ENCODE measurements around the gene TGM3. TPM values are rescaled to one million over a fixed set of nuclear protein-coding genes. Genes with fewer than 3 reads are reported as not detected.

The TGM3 gene
- total and polyA plus RNA-seq, 5 experiments from 2014 or later = not detected

- peak overlapping the region in 1 of 10 donors; percentile 2 for H3K4me3 Mint-ChIP-seq
- DNase-seq (peak in 1 of 10 donors; percentile 39), ATAC-seq (peak in 1 of 2 donors; percentile 33)
- H3K9me3 Mint-ChIP-seq = no peaks in the 10 kb centered on the region
- H3K27me3 Mint-ChIP-seq = peaks cover 0 to 28% (median 14%) of the 10 kb centered on the region in 5 donors
- peaks cover 0 to 10% (median 5%) of the 10 kb centered on the region in 4 donors for H3K4me1 Mint-ChIP-seq
- H3K36me3 Mint-ChIP-seq = peaks cover 0 to 2% (median 0%) of the 10 kb centered on the region in 3 donors
- POLR2A ChIA-PET = no interaction called here
- peak overlapping the region in 1 of 10 donors; percentile 58 for H3K27ac Mint-ChIP-seq
These were observed 5.4 kb downstream of the TGM3 start for GRCh38 chr20:2301164-2301622.

- Mint-ChIP-seq H3K4me1 (peaks cover 0 to 10% (median 5%) of the 10 kb centered on the region in 4 donors), H3K27ac (no peak overlapping the region), H3K4me3 (no peak overlapping the region), H3K36me3 (peaks cover 0 to 2% (median 0%) of the 10 kb centered on the region in 3 donors), H3K27me3 (peaks cover 0 to 33% (median 18%) of the 10 kb centered on the region in 5 donors), H3K9me3 (no peaks in the 10 kb centered on the region)
- POLR2A ChIA-PET = no interaction called here
- DNase-seq = no peak
- no peak for ATAC-seq
These were observed 6.7 kb downstream of the TGM3 start for GRCh38 chr20:2302384-2303060.

- Mint-ChIP-seq H3K9me3 (no peaks in the 10 kb centered on the region), H3K27me3 (peaks cover 0 to 25% (median 14%) of the 10 kb centered on the region in 5 donors), H3K27ac (no peak overlapping the region), H3K36me3 (peaks cover 0 to 2% (median 0%) of the 10 kb centered on the region in 3 donors), H3K4me3 (no peak overlapping the region), H3K4me1 (peaks cover 0 to 10% (median 5%) of the 10 kb centered on the region in 4 donors)
- ATAC-seq = no peak
- DNase-seq = no peak
- POLR2A ChIA-PET = no interaction called here
These were observed 7.9 kb downstream of the TGM3 start for GRCh38 chr20:2303673-2304072.

GRCh38 chr20:2304180-2304579 lies 8.4 kb downstream of the TGM3 start:
- Mint-ChIP-seq H3K9me3 (no peaks in the 10 kb centered on the region), H3K27ac (no peak overlapping the region), H3K4me1 (peaks cover 0 to 10% (median 5%) of the 10 kb centered on the region in 4 donors), H3K36me3 (peaks cover 0 to 2% (median 0%) of the 10 kb centered on the region in 3 donors), H3K4me3 (no peak overlapping the region), H3K27me3 (peaks cover 0 to 20% (median 13%) of the 10 kb centered on the region in 5 donors)
- ATAC-seq (no peak), DNase-seq (no peak)
- POLR2A ChIA-PET = no interaction called here

- H3K36me3 Mint-ChIP-seq = no peaks in the 10 kb centered on the region
- H3K9me3 Mint-ChIP-seq = no peaks in the 10 kb centered on the region
- H3K27ac Mint-ChIP-seq = no peak overlapping the region
- DNase-seq (no peak), ATAC-seq (no peak)
- POLR2A ChIA-PET = no interaction called here
- peaks cover 0 to 14% (median 8%) of the 10 kb centered on the region in 5 donors for H3K27me3 Mint-ChIP-seq
- no peak overlapping the region for H3K4me3 Mint-ChIP-seq
- H3K4me1 Mint-ChIP-seq = peaks cover 0 to 10% (median 5%) of the 10 kb centered on the region in 4 donors
These were observed 9.2 kb downstream of the TGM3 start for GRCh38 chr20:2305029-2305428.

GRCh38 chr20:2305479-2305878 lies 9.7 kb downstream of the TGM3 start:
- no peak overlapping the region for H3K4me3 Mint-ChIP-seq
- ATAC-seq (no peak), DNase-seq (no peak)
- POLR2A ChIA-PET = no interaction called here
- no peak overlapping the region for H3K27ac Mint-ChIP-seq
- H3K9me3 Mint-ChIP-seq = no peaks in the 10 kb centered on the region
- H3K36me3 Mint-ChIP-seq = no peaks in the 10 kb centered on the region
- peaks cover 0 to 10% (median 5%) of the 10 kb centered on the region in 4 donors for H3K4me1 Mint-ChIP-seq
- peaks cover 0 to 14% (median 8%) of the 10 kb centered on the region in 5 donors for H3K27me3 Mint-ChIP-seq

- POLR2A ChIA-PET = no interaction called here
- ATAC-seq (no peak), DNase-seq (no peak)
- no peak overlapping the region for H3K4me3 Mint-ChIP-seq
- H3K36me3 Mint-ChIP-seq = no peaks in the 10 kb centered on the region
- H3K27me3 Mint-ChIP-seq = peaks cover 0 to 14% (median 11%) of the 10 kb centered on the region in 5 donors
- H3K9me3 Mint-ChIP-seq = no peaks in the 10 kb centered on the region
- no peak overlapping the region for H3K27ac Mint-ChIP-seq
- H3K4me1 Mint-ChIP-seq = peaks cover 0 to 6% (median 2%) of the 10 kb centered on the region in 4 donors
These were observed 10.1 kb downstream of the TGM3 start for GRCh38 chr20:2305946-2306345.

GRCh38 chr20:2307136-2307535 lies 11.3 kb downstream of the TGM3 start:
- POLR2A ChIA-PET = no interaction called here
- Mint-ChIP-seq H3K27ac (peak overlapping the region in 1 of 10 donors; percentile 4), H3K36me3 (no peaks in the 10 kb centered on the region), H3K27me3 (peaks cover 0 to 14% (median 10%) of the 10 kb centered on the region in 5 donors), H3K4me1 (peaks cover 0 to 3% (median 0%) of the 10 kb centered on the region in 4 donors), H3K9me3 (no peaks in the 10 kb centered on the region), H3K4me3 (no peak overlapping the region)
- DNase-seq (no peak), ATAC-seq (no peak)

- POLR2A ChIA-PET = no interaction called here
- ATAC-seq (no peak), DNase-seq (no peak)
- H3K4me3 Mint-ChIP-seq = no peak overlapping the region
- peaks cover 0 to 11% (median 6%) of the 10 kb centered on the region in 5 donors for H3K27me3 Mint-ChIP-seq
- H3K36me3 Mint-ChIP-seq = no peaks in the 10 kb centered on the region
- H3K4me1 Mint-ChIP-seq = peaks cover 0 to 3% (median 0%) of the 10 kb centered on the region in 4 donors
- H3K27ac Mint-ChIP-seq = no peak overlapping the region
- no peaks in the 10 kb centered on the region for H3K9me3 Mint-ChIP-seq
These were observed 15.5 kb downstream of the TGM3 start for GRCh38 chr20:2311329-2311728.

GRCh38 chr20:2312876-2313275 lies 17.1 kb downstream of the TGM3 start:
- Mint-ChIP-seq H3K27ac (no peak overlapping the region), H3K9me3 (no peaks in the 10 kb centered on the region), H3K36me3 (no peaks in the 10 kb centered on the region), H3K27me3 (peaks cover 0 to 9% (median 8%) of the 10 kb centered on the region in 5 donors), H3K4me1 (peaks cover 0 to 3% (median 0%) of the 10 kb centered on the region in 4 donors), H3K4me3 (no peak overlapping the region)
- ATAC-seq (no peak), DNase-seq (no peak)
- POLR2A ChIA-PET = no interaction called here

- H3K4me1 Mint-ChIP-seq = peaks cover 0 to 3% (median 0%) of the 10 kb centered on the region in 4 donors
- DNase-seq (peak in 1 of 10 donors; percentile 47), ATAC-seq (no peak)
- H3K27ac Mint-ChIP-seq = no peak overlapping the region
- H3K36me3 Mint-ChIP-seq = no peaks in the 10 kb centered on the region
- POLR2A ChIA-PET = no interaction called here
- H3K27me3 Mint-ChIP-seq = peaks cover 0 to 9% (median 8%) of the 10 kb centered on the region in 5 donors
- peaks cover 0 to 2% (median 0%) of the 10 kb centered on the region in 9 donors for H3K9me3 Mint-ChIP-seq
- no peak overlapping the region for H3K4me3 Mint-ChIP-seq
These were observed 17.5 kb downstream of the TGM3 start for GRCh38 chr20:2313316-2313715.

- no peak overlapping the region for H3K4me3 Mint-ChIP-seq
- DNase-seq = peak in 1 of 10 donors; percentile 14
- peaks cover 0 to 12% (median 8%) of the 10 kb centered on the region in 9 donors for H3K9me3 Mint-ChIP-seq
- POLR2A ChIA-PET = no interaction called here
- no peak overlapping the region for H3K27ac Mint-ChIP-seq
- peaks cover 0 to 3% (median 0%) of the 10 kb centered on the region in 4 donors for H3K4me1 Mint-ChIP-seq
- peaks cover 0 to 6% (median 0%) of the 10 kb centered on the region in 3 donors for H3K36me3 Mint-ChIP-seq
- H3K27me3 Mint-ChIP-seq = peaks cover 2 to 14% (median 9%) of the 10 kb centered on the region in 5 donors
- no peak for ATAC-seq
These were observed 19.1 kb downstream of the TGM3 start for GRCh38 chr20:2314759-2315439.

- H3K36me3 Mint-ChIP-seq = peaks cover 0 to 6% (median 0%) of the 10 kb centered on the region in 3 donors
- peaks cover 0 to 3% (median 0%) of the 10 kb centered on the region in 4 donors for H3K4me1 Mint-ChIP-seq
- no peak overlapping the region for H3K4me3 Mint-ChIP-seq
- H3K27me3 Mint-ChIP-seq = peaks cover 2 to 14% (median 9%) of the 10 kb centered on the region in 5 donors
- peaks cover 0 to 12% (median 8%) of the 10 kb centered on the region in 9 donors for H3K9me3 Mint-ChIP-seq
- POLR2A ChIA-PET = no interaction called here
- no peak for DNase-seq
- no peak overlapping the region for H3K27ac Mint-ChIP-seq
- ATAC-seq = no peak
These were observed 19.6 kb downstream of the TGM3 start for GRCh38 chr20:2315440-2315778.
